Frontal cortex (tissue), 4 donors: ENCODE data around the gene IL1RAPL1. TPM values are rescaled to one million over a fixed set of nuclear protein-coding genes. Genes with fewer than 3 reads are reported as not detected.
A peak's percentile ranks its signal among the peaks of the same experiment; 100 is the strongest.
"Not testable (repeated sequence)": the region's sequence is repeated elsewhere in the genome, so short reads cannot be mapped to it uniquely, and the experiment has no call there.

Source experiments
- DNase-seq, 2 donors: peaks; one replicate each; pipeline ENCODE4 v3.0.0; 2012; ENCODE audit warnings: low spot score in 2 of 2
- FAIRE-seq: peaks from 2 replicates; lab custom pipeline; 2012; peaks lifted over from hg19 to GRCh38; lab: Jason Lieb, UNC
- total RNA-seq: library from RNA; depleted of rRNA; stranded (reverse); fragments of >200 nt; gene quantifications from one replicate; pipeline ENCODE4 v1.2.3, GENCODE V29; 2014
- donor health status: control.
- donor health status: control.
- donor health status: control.

Gene IL1RAPL1
- total RNA-seq, 1 donor from 2014 or later, result 14.3 TPM

DNA sequence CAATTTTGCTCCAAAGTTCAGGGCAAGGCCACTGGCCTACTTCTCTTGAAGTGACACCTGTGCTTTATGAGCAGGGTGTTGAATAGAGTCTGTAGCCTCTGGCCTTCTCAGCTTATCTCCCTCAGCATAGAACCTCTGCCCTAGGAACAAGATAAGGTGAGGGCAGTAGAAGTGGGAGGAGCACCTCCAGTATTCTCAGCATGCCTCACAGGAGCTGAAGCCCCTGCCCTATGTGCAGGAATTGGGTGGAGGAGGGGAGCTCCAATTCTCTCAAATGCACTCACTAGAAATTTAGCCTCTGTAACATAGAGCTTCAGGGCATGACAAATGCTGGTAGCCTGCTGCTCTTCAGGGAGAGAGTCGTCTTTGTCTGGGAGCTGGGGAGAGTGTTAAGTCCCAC is 479.3 kb downstream of the IL1RAPL1 start:
- DNase-seq (no peak), FAIRE-seq (no peak)

GRCh38 chrX:29067351-29067750 is 480.1 kb downstream of the IL1RAPL1 start:
- FAIRE-seq, result no peak
- DNase-seq, result no peak

- DNase-seq, result no peak
- no peak for FAIRE-seq
Measured at GRCh38 chrX:29071525-29072320, 484.5 kb downstream of the IL1RAPL1 start.

DNA sequence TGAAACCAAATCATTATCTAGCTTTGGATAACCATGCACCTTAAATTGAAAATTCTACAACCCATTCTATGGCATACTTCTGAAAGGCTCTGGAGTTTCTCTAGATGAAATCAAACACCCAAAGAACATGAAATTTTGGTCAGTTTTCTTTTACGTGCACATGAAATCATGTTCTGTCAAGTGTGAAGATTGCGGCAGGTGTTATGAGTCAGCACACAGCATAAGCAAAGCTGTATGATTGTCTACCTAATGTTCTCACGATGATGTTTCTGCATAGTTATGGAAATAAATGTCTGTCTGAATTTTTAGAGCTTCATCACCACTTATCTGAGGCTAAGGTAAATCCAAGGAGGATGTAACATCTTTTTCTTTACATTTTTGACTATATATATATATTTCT is 495.3 kb downstream of the IL1RAPL1 start:
- FAIRE-seq, result no peak
- no peak for DNase-seq

GRCh38 chrX:29083823-29084222 is 496.6 kb downstream of the IL1RAPL1 start:
- no peak for FAIRE-seq

DNA sequence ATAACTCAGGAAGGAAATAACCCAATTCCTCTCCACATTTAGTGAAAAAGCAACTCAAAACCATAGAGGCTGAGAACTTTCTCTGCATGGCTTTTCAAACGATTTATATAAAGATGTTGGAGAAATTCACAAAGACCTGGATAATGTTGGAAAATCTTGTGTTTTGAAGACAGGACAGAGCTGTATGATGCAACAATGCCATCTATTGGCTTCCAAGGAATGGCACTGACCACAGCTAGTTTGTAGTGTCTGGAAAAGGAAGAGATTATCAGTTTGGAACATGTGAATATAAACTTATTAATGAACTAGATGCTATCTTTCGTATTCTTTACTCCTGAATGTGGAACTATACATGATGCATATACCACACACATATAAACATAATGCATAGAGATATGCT is 503.6 kb downstream of the IL1RAPL1 start:
- FAIRE-seq, result peak; percentile 56

More at GRCh38 chrX:29083823-29084222, 496.6 kb downstream of the IL1RAPL1 start:
- DNase-seq, result no peak

DNA sequence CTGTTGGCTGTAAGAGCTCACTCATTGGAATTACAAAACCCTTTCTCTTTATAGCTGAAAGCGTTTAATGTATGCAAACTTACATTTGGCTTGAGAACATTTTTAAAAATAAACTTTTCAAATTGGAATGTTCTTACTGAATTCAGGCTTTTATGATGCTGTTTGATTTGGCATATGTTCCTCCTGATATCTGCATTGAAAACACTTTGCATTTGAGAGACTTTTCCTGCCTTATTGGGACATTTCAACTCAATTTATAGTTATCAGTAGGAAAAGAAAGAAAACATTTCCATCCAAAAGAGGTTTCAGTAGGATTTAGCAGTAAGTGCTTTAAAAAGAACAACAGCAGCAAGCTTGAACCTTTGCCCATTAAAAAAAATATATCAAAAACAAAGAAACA is 520.0 kb downstream of the IL1RAPL1 start:
- FAIRE-seq, result no peak

More for the DNA sequence above, 503.6 kb downstream of the IL1RAPL1 start:
- DNase-seq, result no peak

GRCh38 chrX:29110041-29110440 is 522.8 kb downstream of the IL1RAPL1 start:
- DNase-seq, result no peak
- no peak for FAIRE-seq

More for the DNA sequence above, 520.0 kb downstream of the IL1RAPL1 start:
- DNase-seq, result no peak

- DNase-seq, result no peak
- FAIRE-seq, result no peak
Measured at GRCh38 chrX:29113221-29113620, 526.0 kb downstream of the IL1RAPL1 start.

DNA sequence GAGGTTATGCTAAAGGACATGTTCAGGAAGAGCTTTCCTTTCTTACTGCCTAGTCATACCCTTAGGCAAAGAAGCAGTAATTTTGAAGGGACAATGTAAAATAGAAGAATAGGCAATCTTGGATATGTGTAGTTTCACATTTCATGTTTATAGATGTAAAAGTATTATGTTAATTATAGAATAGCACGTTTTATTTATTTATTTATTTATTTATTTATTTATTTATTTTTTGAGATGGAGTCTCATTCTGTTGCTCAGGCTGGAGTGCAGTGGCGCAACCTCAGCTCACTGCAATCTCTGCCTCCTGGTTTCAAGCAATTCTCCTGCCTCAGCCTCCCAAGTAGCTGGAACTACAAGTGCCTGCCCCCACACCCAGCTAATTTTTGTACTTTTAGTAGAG is 535.6 kb downstream of the IL1RAPL1 start:
- not testable (repeated sequence) for FAIRE-seq, DNase-seq

- no peak for FAIRE-seq
Measured at GRCh38 chrX:29130905-29131304, 543.7 kb downstream of the IL1RAPL1 start.

DNA sequence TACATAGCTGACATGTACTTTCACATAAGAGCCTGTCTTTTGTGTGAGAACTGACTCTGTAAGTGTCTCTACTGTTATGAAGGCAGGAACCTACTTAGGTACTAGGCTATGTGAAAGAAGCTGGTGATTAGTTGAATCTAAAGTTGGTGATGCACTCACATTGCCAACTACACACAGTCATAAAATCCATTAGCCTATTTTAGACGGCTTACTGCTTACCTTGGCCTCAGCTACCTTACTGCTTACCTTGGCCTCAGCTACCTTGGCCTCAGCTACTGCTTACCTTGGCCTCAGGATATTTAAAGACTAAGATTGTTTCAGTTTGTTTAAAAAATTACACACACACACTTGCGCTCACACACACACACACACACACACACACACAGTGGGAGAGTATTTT is 549.7 kb downstream of the IL1RAPL1 start:
- DNase-seq (no peak), FAIRE-seq (no peak)

More at GRCh38 chrX:29130905-29131304, 543.7 kb downstream of the IL1RAPL1 start:
- DNase-seq, result no peak

DNA sequence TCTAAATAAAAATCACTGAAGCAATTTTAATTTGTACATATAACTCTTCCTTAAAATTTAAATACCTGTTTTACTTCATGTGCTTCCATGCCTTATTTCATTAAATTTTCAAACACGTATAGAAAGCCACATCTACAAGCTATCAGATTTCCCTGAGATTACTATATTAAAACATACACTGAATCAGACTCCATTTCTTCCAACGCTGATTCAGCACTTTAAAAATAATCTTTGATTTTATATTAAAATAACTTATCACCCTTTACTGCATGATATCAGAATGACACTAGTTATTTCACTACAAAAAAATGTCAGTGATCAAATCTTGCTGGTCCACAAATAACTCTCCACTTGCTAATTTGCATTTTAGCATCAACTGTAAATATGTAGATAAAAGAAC is 550.8 kb downstream of the IL1RAPL1 start:
- FAIRE-seq, result no peak

DNA sequence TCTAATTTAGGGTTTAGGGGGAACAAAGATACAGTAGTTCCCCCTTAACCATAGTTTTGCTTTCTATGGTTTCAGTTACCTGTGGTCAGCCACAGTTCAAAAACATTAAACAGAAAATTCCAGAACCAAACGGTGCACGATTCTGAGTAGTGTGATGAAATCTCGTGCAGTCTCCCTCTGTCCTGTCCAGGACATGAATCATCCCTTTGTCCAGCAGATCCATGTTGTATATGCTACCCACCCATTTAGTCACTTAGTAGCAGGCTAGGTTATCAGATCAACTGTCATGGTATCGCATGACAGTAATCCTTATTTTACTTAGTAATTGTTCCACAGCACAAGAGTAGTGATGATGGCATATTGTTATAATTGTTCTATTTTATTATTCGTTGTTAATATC is 556.1 kb downstream of the IL1RAPL1 start:
- no peak for DNase-seq
- no peak for FAIRE-seq

More for the DNA sequence above, 550.8 kb downstream of the IL1RAPL1 start:
- DNase-seq, result no peak

DNA sequence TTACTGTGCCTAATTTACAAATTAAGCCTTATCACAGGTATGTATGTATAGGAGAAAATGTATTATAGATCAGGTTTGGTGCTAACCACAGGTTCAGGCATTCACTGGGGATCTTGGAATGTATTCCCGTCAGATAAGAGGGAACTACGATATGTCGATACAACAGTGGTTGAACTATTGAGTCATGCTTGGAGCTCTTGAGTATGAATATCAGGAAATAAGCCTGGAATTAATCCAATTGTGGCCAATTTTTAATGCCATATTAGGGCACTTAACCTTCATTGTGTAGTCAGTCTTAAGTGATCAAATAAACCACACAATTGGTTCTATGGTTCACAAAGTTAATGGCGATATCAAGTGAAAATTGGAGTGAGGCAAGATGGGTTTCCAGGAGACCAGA is 556.5 kb downstream of the IL1RAPL1 start:
- FAIRE-seq, result no peak

DNA sequence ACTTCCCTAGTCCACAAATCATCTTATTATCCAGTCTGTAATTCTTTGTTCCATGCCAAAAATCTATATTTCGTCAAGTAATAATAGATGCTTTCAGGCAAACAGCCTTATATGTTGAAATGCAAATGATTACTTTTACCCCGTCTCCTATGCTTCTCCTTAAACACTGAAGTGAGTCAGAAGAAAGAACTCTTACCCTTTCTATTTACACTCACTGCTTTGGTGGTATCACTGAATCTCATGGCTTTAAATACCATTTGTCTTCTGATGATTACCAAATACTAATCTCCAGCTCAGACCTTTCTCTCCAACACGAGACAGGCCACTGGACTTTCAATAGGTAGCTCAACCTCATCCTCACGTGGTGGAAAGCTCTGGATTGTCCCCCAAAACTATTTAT is 558.1 kb downstream of the IL1RAPL1 start:
- FAIRE-seq, result no peak
- DNase-seq, result no peak

More for the DNA sequence above, 556.5 kb downstream of the IL1RAPL1 start:
- no peak for DNase-seq

DNA sequence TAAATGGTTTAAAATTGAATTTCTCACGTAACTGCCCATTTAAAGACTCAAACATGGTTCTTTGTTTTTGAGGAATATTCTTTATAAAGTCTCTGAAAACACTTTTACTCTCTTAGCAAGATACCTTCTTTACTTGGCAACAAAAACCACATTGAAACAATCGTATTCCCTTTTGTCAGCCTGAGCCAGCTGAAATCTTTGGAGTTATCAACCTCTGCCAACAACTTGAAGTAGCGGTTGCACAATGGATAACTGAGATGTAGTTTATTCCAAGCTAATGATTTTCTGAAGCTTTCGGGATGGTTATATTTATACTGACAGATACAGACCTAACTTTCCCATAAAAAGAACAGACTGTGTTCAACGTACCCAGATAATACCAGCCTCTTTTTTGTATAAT is 561.3 kb downstream of the IL1RAPL1 start:
- no peak for DNase-seq
- no peak for FAIRE-seq

- FAIRE-seq (no peak), DNase-seq (no peak)
Measured at GRCh38 chrX:29155286-29155685, 568.0 kb downstream of the IL1RAPL1 start.

DNA sequence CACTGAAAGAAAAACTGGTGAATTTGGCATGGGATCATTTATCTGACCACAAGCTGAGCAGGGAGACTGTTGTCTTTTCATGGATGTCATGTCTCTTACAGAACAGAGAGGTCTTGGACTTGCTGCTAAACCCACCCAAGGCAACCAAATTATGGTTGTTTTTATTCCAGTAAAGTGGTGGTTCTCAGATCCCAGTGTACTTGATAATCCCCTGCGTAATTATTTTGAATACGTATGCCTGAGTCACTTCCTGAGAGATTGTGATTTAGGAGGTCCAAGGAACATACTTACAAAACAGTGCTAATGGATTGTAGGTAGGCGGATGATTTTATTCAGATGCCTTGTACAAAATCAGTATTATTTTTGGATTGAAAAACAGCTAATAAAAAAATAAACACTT is 585.6 kb downstream of the IL1RAPL1 start:
- DNase-seq (no peak), FAIRE-seq (no peak)

DNA sequence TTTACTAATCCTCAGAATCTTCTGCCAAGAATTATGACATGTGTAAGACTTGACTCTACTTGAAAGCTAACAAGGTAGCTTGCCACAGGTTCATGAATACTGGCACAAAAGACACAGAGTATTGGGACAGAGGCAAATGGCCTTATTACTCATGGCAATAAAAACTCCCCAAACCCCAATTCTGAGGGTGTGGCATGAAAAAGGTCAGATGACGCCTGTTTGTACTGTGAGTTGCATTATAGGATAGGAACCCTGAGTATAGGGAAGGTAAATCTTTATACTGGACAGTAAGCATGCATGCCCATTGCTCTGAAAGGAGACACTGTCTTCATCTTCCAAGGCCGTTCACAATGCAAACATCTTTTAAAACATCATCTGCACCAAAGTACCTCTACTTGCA is 600.0 kb downstream of the IL1RAPL1 start:
- FAIRE-seq (no peak), DNase-seq (no peak)

- FAIRE-seq (no peak), DNase-seq (no peak)
Measured at GRCh38 chrX:29196501-29196900, 609.3 kb downstream of the IL1RAPL1 start.

DNA sequence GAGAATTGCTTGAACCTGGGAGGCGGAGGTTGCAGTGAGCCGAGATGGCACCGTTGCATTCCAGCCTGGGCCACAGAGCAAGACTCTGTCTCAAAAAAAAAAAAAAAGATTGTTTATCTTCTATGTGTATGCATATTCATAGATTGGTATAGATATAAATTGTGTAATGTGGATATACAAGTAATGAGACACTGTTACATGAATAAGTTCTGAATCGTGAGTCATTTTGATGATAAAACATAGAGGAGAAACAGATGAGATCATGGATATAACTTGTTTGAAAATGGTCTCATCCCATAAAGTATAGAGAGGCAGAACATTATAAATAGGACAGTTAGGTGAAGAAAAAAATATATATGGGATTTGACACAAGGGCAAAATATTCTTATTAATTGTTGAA is 628.0 kb downstream of the IL1RAPL1 start:
- DNase-seq, result no peak
- FAIRE-seq, result no peak
